OCI-LY3 (cell line): ENCODE measurements around the gene CTNND2.

Source experiments
- H2AFZ ChIP-seq: fragments of 200-600, 300-600 bp; shearing (Covaris generic); 2 replicates; pipeline ENCODE4 v1.6.0; 2014; ENCODE audit warnings: antibody characterized with exemption, low read depth, low read length
- H3K27ac ChIP-seq: fragments of 200-600, 300-600 bp; sonication (generic); 2 replicates; pipeline ENCODE4 v1.5.1; 2014; ENCODE audit warnings: mild to moderate bottlenecking, low read length, moderate library complexity, mixed read lengths
- H3K27me3 ChIP-seq: fragments of 200-600, 300-600 bp; sonication (generic); 2 replicates; pipeline ENCODE4 v1.6.1; 2014; ENCODE audit warnings: low read depth, low read length, mixed read lengths
- H3K36me3 ChIP-seq: fragments of 200-600, 300-600 bp; sonication (generic); replicated peaks from 2 replicates; pipeline ENCODE3; 2014; ENCODE audit warnings: low read depth, low read length, mixed read lengths
- H3K4me1 ChIP-seq: fragments of 300-600, 200-600 bp; sonication (generic); 2 replicates; pipeline ENCODE4 v1.6.1; 2014; ENCODE audit warnings: low read length, mixed read lengths
- H3K4me2 ChIP-seq: fragments of 200-600, 300-600 bp; sonication (generic); 2 replicates; pipeline ENCODE4 v1.6.1; 2014; ENCODE audit warnings: low read length, mixed read lengths
- H3K4me3 ChIP-seq: fragments of 300-600, 200-600 bp; sonication (generic); 2 replicates; pipeline ENCODE4 v1.5.1; 2014; ENCODE audit warnings: antibody characterized with exemption, mild to moderate bottlenecking, low read length, moderate library complexity
- H3K79me2 ChIP-seq: fragments of 300-600, 200-600 bp; shearing (Covaris generic); 2 replicates; pipeline ENCODE4 v1.6.1; 2014; ENCODE audit warnings: mild to moderate bottlenecking, low read length, mixed read lengths
- H3K9ac ChIP-seq: fragments of 300-600, 200-600 bp; shearing (Covaris generic); 2 replicates; pipeline ENCODE4 v1.6.0; 2014; ENCODE audit warnings: mild to moderate bottlenecking, low read length, moderate library complexity
- H3K9me3 ChIP-seq: fragments of 200-600, 300-600 bp; shearing (Covaris generic); 2 replicates; pipeline ENCODE4 v1.6.1; 2014; ENCODE audit warnings: low read length, mixed read lengths; ENCODE audit not compliant: insufficient read depth
- H4K20me1 ChIP-seq: fragments of 200-600, 300-600 bp; sonication (generic); 2 replicates; pipeline ENCODE4 v1.6.1; 2016; ENCODE audit warnings: low read length, mixed read lengths; ENCODE audit not compliant: insufficient read depth
- EZH2phosphoT487 ChIP-seq: fragments of 200-600 bp; shearing (Covaris generic); IDR thresholded peaks from 2 replicates; pipeline ENCODE4 v1.6.1; 2018; ENCODE audit warnings: antibody characterized with exemption, mixed run types, low read depth
- TF ChIP-seq, protein P1 (sequence below): fragments of 200-600, 300-600 bp; sonication (generic); IDR thresholded peaks from 2 replicates; pipeline ENCODE4 v1.5.1; 2014; ENCODE audit warnings: antibody characterized with exemption, low read length, low read depth

Gene CTNND2

GRCh38 chr5:11400316-11400715 lies 503.9 kb downstream of the CTNND2 start:
- H4K20me1 ChIP-seq = no peaks in the 10 kb centered on the region
- H3K4me2 ChIP-seq = no peak overlapping the region
- H3K9ac ChIP-seq = no peak overlapping the region
- H3K9me3 ChIP-seq = no peaks in the 10 kb centered on the region
- no peaks in the 10 kb centered on the region for H3K4me1 ChIP-seq
- no peak overlapping the region for H3K4me3 ChIP-seq
- no peak overlapping the region for H2AFZ ChIP-seq
- H3K27me3 ChIP-seq = no peaks in the 10 kb centered on the region
- no peaks in the 10 kb centered on the region for H3K79me2 ChIP-seq
- H3K27ac ChIP-seq = no peak overlapping the region
- H3K36me3 ChIP-seq = no peaks in the 10 kb centered on the region
- TF ChIP-seq EZH2phosphoT487 = no peak
- TF ChIP-seq, protein P1, sequence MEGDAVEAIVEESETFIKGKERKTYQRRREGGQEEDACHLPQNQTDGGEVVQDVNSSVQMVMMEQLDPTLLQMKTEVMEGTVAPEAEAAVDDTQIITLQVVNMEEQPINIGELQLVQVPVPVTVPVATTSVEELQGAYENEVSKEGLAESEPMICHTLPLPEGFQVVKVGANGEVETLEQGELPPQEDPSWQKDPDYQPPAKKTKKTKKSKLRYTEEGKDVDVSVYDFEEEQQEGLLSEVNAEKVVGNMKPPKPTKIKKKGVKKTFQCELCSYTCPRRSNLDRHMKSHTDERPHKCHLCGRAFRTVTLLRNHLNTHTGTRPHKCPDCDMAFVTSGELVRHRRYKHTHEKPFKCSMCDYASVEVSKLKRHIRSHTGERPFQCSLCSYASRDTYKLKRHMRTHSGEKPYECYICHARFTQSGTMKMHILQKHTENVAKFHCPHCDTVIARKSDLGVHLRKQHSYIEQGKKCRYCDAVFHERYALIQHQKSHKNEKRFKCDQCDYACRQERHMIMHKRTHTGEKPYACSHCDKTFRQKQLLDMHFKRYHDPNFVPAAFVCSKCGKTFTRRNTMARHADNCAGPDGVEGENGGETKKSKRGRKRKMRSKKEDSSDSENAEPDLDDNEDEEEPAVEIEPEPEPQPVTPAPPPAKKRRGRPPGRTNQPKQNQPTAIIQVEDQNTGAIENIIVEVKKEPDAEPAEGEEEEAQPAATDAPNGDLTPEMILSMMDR = no peak

DNA sequence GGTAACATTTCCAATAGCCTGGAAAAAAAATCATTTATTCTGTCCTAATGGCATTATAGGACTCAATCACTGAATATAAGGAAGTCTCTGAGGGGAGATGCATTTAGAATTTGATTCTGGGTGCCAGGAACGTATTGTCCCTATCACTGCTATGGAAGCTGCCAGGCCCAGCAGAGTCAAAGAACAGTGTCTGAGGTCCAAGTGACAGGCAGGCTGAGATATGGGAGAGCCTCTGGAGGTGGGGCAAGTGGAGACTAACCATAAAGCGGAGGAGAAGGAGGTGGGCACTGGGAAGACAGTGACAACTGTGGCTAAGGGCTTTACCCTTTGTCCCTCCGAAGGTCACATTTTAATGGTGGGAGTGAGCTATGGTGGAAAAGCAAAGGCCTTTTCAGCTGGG lies 505.5 kb downstream of the CTNND2 start:
- Histone ChIP-seq H3K27ac (no peak overlapping the region), H3K4me3 (no peak overlapping the region), H3K4me2 (no peak overlapping the region), H3K9ac (no peak overlapping the region), H2AFZ (no peak overlapping the region), H3K9me3 (no peaks in the 10 kb centered on the region), H3K79me2 (no peaks in the 10 kb centered on the region), H3K4me1 (no peaks in the 10 kb centered on the region), H4K20me1 (no peaks in the 10 kb centered on the region), H3K36me3 (no peaks in the 10 kb centered on the region), H3K27me3 (no peaks in the 10 kb centered on the region)
- TF ChIP-seq, protein P1 = no peak
- no peak for TF ChIP-seq EZH2phosphoT487

DNA sequence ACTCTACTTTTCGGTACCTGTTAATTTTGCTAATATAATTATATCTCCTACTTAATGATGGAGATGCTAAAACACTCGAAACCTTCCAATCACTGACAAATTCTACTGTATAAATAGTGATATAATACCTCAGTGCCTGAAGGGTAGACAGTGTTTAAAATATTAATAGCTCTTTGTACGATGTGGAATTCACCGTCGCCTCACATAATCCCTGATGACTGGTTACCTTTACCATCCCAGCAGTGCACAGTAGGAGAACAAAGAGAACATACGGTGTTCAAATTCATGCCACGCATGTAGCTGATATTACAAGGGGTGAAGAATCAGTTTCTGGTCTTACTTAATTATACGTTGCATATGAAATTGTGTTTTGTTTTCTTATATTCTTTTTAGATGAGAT lies 506.7 kb downstream of the CTNND2 start:
- H3K9me3 ChIP-seq = no peaks in the 10 kb centered on the region
- H3K4me1 ChIP-seq = no peaks in the 10 kb centered on the region
- H3K4me3 ChIP-seq = no peak overlapping the region
- H3K9ac ChIP-seq = no peak overlapping the region
- TF ChIP-seq, protein P1 = no peak
- no peak for TF ChIP-seq EZH2phosphoT487
- no peaks in the 10 kb centered on the region for H4K20me1 ChIP-seq
- H3K4me2 ChIP-seq = no peak overlapping the region
- no peaks in the 10 kb centered on the region for H3K36me3 ChIP-seq
- no peak overlapping the region for H2AFZ ChIP-seq
- no peaks in the 10 kb centered on the region for H3K27me3 ChIP-seq
- H3K27ac ChIP-seq = no peak overlapping the region
- H3K79me2 ChIP-seq = no peaks in the 10 kb centered on the region

DNA sequence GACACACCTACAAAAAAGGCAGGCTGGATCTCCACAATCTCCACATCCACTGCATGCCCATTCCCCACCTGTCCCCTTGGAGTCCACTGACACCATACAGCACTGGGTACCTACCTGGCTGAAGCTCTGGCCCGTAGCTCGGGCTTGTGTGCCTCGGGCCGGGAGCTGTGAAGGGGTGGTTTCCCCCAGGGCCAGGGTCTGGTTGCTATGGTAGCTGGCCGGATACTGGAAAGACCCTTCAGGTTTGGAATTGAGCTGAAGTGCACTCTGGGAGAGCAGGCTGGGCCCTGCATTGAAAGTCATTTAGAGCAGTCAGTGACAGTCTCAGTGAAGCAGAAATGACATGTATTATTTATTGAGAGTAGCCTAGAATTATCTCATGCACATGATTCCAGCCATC lies 507.3 kb downstream of the CTNND2 start:
- H3K9ac ChIP-seq = no peak overlapping the region
- no peak overlapping the region for H3K4me2 ChIP-seq
- H3K9me3 ChIP-seq = no peaks in the 10 kb centered on the region
- TF ChIP-seq, protein P1 = no peak
- TF ChIP-seq EZH2phosphoT487 = no peak
- no peaks in the 10 kb centered on the region for H3K4me1 ChIP-seq
- no peaks in the 10 kb centered on the region for H3K36me3 ChIP-seq
- H3K79me2 ChIP-seq = no peaks in the 10 kb centered on the region
- H4K20me1 ChIP-seq = no peaks in the 10 kb centered on the region
- no peak overlapping the region for H3K27ac ChIP-seq
- no peak overlapping the region for H3K4me3 ChIP-seq
- no peak overlapping the region for H2AFZ ChIP-seq
- H3K27me3 ChIP-seq = no peaks in the 10 kb centered on the region
